Loucy (cell line): Measurements from ENCODE around the gene HEBP1.

Source experiments
- H2AFZ ChIP-seq: fragments of 200-600 bp; sonication (generic); 2 replicates; pipeline ENCODE4 v1.6.0; 2016; ENCODE audit warnings: antibody characterized with exemption, mild to moderate bottlenecking, low read length, moderate library complexity
- H3F3A ChIP-seq: fragments of 200-600 bp; 2 replicates; pipeline ENCODE4 v1.6.0; 2016; ENCODE audit warnings: antibody characterized with exemption, low read depth, mild to moderate bottlenecking
- H3K27me3 ChIP-seq: fragments of 200-600 bp; sonication (generic); 2 replicates; pipeline ENCODE4 v1.6.1; 2014; ENCODE audit warnings: low read length, mild to moderate bottlenecking; ENCODE audit not compliant: insufficient read depth, poor library complexity, severe bottlenecking
- H3K36me3 ChIP-seq: fragments of 200-600 bp; sonication (generic); 2 replicates; pipeline ENCODE4 v1.6.1; 2016; ENCODE audit warnings: low read length; ENCODE audit not compliant: insufficient read depth
- H3K4me1 ChIP-seq: fragments of 200-600 bp; sonication (generic); 2 replicates; pipeline ENCODE4 v1.5.1; 2014; ENCODE audit warnings: low read length, mild to moderate bottlenecking; ENCODE audit not compliant: insufficient read depth, poor library complexity, severe bottlenecking
- H3K4me2 ChIP-seq: fragments of 200-600 bp; sonication (generic); 2 replicates; pipeline ENCODE4 v1.6.0; 2014; ENCODE audit warnings: antibody characterized with exemption, low read length, low read depth, mild to moderate bottlenecking; ENCODE audit not compliant: poor library complexity, severe bottlenecking
- H3K4me3 ChIP-seq: fragments of 200-600 bp; sonication (generic); 2 replicates; pipeline ENCODE4 v1.5.1; 2014; ENCODE audit warnings: low read length, mild to moderate bottlenecking, mixed read lengths; ENCODE audit not compliant: poor library complexity, severe bottlenecking
- H3K79me2 ChIP-seq: fragments of 200-600 bp; sonication (generic); 2 replicates; pipeline ENCODE4 v1.6.1; 2014; ENCODE audit warnings: low read length; ENCODE audit not compliant: insufficient read depth
- H3K9ac ChIP-seq: fragments of 200-600 bp; sonication (generic); 2 replicates; pipeline ENCODE4 v1.6.0; 2014; ENCODE audit warnings: mild to moderate bottlenecking, low read depth, low read length, moderate library complexity; ENCODE audit not compliant: poor library complexity, severe bottlenecking
- H3K9me2 ChIP-seq: fragments of 200-600 bp; sonication (generic); replicated peaks from 2 replicates; pipeline ENCODE4 v1.6.1; 2016; ENCODE audit warnings: low read depth, low read length, mixed read lengths
- H3K9me3 ChIP-seq: fragments of 200-600 bp; sonication (generic); 2 replicates; pipeline ENCODE4 v1.6.1; 2014; ENCODE audit warnings: mild to moderate bottlenecking, antibody characterized with exemption, low read length, low read depth; ENCODE audit not compliant: insufficient read depth
- H4K20me1 ChIP-seq: fragments of 200-600 bp; sonication (generic); 2 replicates; pipeline ENCODE4 v1.6.0; 2014; ENCODE audit warnings: antibody characterized with exemption, low read length, mild to moderate bottlenecking; ENCODE audit not compliant: insufficient read depth, poor library complexity, severe bottlenecking
- EZH2phosphoT487 ChIP-seq: fragments of 200-600 bp; IDR thresholded peaks from 2 replicates; pipeline ENCODE4 v1.6.1; 2018; ENCODE audit warnings: antibody characterized with exemption, mild to moderate bottlenecking, moderate library complexity, borderline replicate concordance
- TF ChIP-seq, protein P1 (sequence below): fragments of 200-600 bp; sonication (generic); conservative IDR thresholded peaks from 2 replicates; pipeline ENCODE4 v1.5.1; 2014; ENCODE audit warnings: mild to moderate bottlenecking, antibody characterized with exemption, low read length

Gene HEBP1

GRCh38 chr12:13001775-13002040 is 1.6 kb upstream of the HEBP1 start:
- Histone ChIP-seq H2AFZ (0 out of 2 replicates have a peak overlapping the region, but pooled peaks have one; percentile 23), H3K9ac (peak overlapping the region; percentile 65), H3K4me2 (peak overlapping the region; percentile 77)

GRCh38 chr12:13000925-13001774 is 1.1 kb upstream of the HEBP1 start:
- Histone ChIP-seq H2AFZ (peak overlapping the region; percentile 48), H3K4me2 (peak overlapping the region; percentile 77), H3K9me3 (no peaks in the 10 kb centered on the region), H3K4me3 (peak overlapping the region; percentile 74), H3F3A (no peaks in the 10 kb centered on the region), H3K27me3 (no peaks in the 10 kb centered on the region), H3K4me1 (peaks cover 24% of the 10 kb centered on the region), H3K79me2 (no peaks in the 10 kb centered on the region), H3K9me2 (no peaks in the 10 kb centered on the region), H4K20me1 (no peaks in the 10 kb centered on the region), H3K9ac (peak overlapping the region; percentile 65), H3K36me3 (no peaks in the 10 kb centered on the region)
- TF ChIP-seq, protein P1, sequence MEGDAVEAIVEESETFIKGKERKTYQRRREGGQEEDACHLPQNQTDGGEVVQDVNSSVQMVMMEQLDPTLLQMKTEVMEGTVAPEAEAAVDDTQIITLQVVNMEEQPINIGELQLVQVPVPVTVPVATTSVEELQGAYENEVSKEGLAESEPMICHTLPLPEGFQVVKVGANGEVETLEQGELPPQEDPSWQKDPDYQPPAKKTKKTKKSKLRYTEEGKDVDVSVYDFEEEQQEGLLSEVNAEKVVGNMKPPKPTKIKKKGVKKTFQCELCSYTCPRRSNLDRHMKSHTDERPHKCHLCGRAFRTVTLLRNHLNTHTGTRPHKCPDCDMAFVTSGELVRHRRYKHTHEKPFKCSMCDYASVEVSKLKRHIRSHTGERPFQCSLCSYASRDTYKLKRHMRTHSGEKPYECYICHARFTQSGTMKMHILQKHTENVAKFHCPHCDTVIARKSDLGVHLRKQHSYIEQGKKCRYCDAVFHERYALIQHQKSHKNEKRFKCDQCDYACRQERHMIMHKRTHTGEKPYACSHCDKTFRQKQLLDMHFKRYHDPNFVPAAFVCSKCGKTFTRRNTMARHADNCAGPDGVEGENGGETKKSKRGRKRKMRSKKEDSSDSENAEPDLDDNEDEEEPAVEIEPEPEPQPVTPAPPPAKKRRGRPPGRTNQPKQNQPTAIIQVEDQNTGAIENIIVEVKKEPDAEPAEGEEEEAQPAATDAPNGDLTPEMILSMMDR: no peak; the same call in 1 of the 2 replicates
- TF ChIP-seq EZH2phosphoT487: no peak

More at GRCh38 chr12:13001775-13002040, 1.6 kb upstream of the HEBP1 start:
- Histone ChIP-seq H4K20me1 (no peaks in the 10 kb centered on the region), H3K4me3 (peak overlapping the region; percentile 74), H3K9me3 (no peaks in the 10 kb centered on the region), H3F3A (no peaks in the 10 kb centered on the region), H3K36me3 (no peaks in the 10 kb centered on the region), H3K9me2 (no peaks in the 10 kb centered on the region), H3K27me3 (no peaks in the 10 kb centered on the region), H3K79me2 (no peaks in the 10 kb centered on the region), H3K4me1 (peaks cover 24% of the 10 kb centered on the region)
- TF ChIP-seq, protein P1: no peak
- no peak for TF ChIP-seq EZH2phosphoT487

DNA sequence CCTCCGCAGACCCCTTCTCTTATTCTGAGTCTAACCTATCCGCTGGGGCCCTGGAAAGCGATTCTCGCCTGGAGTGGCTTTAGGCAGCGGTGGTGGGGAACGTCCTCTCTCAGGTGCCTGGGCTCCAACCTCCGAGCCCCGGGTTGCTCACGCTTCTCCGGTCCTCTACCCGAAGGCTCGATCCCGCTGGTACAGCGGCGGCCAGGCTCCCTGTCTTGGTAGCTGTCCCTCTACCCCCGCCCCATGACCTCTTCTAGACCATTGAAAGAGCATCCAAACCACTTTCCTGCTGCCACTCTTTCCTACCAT is 505 bp upstream of the HEBP1 start:
- no peak for TF ChIP-seq EZH2phosphoT487
- TF ChIP-seq, protein P1: no peak
- no peaks in the 10 kb centered on the region for H3K9me3 ChIP-seq
- H2AFZ ChIP-seq: peak overlapping the region; percentile 48
- no peaks in the 10 kb centered on the region for H3F3A ChIP-seq
- H3K79me2 ChIP-seq: no peaks in the 10 kb centered on the region
- peaks cover 24% of the 10 kb centered on the region for H3K4me1 ChIP-seq
- no peaks in the 10 kb centered on the region for H3K9me2 ChIP-seq
- no peaks in the 10 kb centered on the region for H4K20me1 ChIP-seq
- peak overlapping the region; percentile 77 for H3K4me2 ChIP-seq
- H3K27me3 ChIP-seq: no peaks in the 10 kb centered on the region
- H3K4me3 ChIP-seq: peak overlapping the region; percentile 74
- no peaks in the 10 kb centered on the region for H3K36me3 ChIP-seq
- H3K9ac ChIP-seq: peak overlapping the region; percentile 65
